HuH-7.5 (cell line): ENCODE data around the gene FKBP1B.
"Not testable (repeated sequence)": the region's sequence is repeated elsewhere in the genome, so short reads cannot be mapped to it uniquely, and the experiment has no call there.

Experiments used
- DNase-seq: peaks from one replicate; pipeline ENCODE4 v3.0.0; 2011; ENCODE audit warnings: low spot score

FKBP1B gene

GRCh38 chr2:24022975-24023575 is 26.5 kb upstream of the FKBP1B start:
- DNase-seq, result no peak

- no peak for DNase-seq
Observed at GRCh38 chr2:24024018-24024417, 25.5 kb upstream of the FKBP1B start.

- no peak for DNase-seq
Observed at GRCh38 chr2:24024996-24025663, 24.4 kb upstream of the FKBP1B start.

- DNase-seq, result no peak
Observed at GRCh38 chr2:24026233-24026632, 23.3 kb upstream of the FKBP1B start.

GRCh38 chr2:24038786-24039499 is 10.6 kb upstream of the FKBP1B start:
- no peak for DNase-seq

- DNase-seq, result no peak
Observed at GRCh38 chr2:24040511-24040910, 9.0 kb upstream of the FKBP1B start.

- not testable (repeated sequence) for DNase-seq
Observed at GRCh38 chr2:24043133-24043532, 6.4 kb upstream of the FKBP1B start.

- DNase-seq, result no peak
Observed at GRCh38 chr2:24045511-24046508, 3.7 kb upstream of the FKBP1B start.

- no peak for DNase-seq
Observed at GRCh38 chr2:24046599-24046929, 3.0 kb upstream of the FKBP1B start.

GRCh38 chr2:24046930-24047702 is 2.4 kb upstream of the FKBP1B start, which contains the start of gene WDCP:
WDCP (minus strand) TSS chr2:24047391; CDS start chr2:24039494, 7,897 bp downstream.
- peak; percentile 74 for DNase-seq

- DNase-seq, result no peak
Observed at GRCh38 chr2:24047703-24048033, 1.9 kb upstream of the FKBP1B start.

- no peak for DNase-seq
Observed at GRCh38 chr2:24048769-24049484, 614 bp upstream of the FKBP1B start.

GRCh38 chr2:24050041-24050979 is 769 bp downstream of the FKBP1B start:
- DNase-seq, result no peak

- no peak for DNase-seq
Observed at GRCh38 chr2:24051833-24052232, 2.3 kb downstream of the FKBP1B start.

- DNase-seq, result no peak
Observed at GRCh38 chr2:24052951-24053350, 3.4 kb downstream of the FKBP1B start.

GRCh38 chr2:24054366-24055010 is 4.9 kb downstream of the FKBP1B start:
- no peak for DNase-seq

- no peak for DNase-seq
Observed at GRCh38 chr2:24055750-24056149, 6.2 kb downstream of the FKBP1B start.

GRCh38 chr2:24058564-24059271 is 9.2 kb downstream of the FKBP1B start:
- no peak for DNase-seq

GRCh38 chr2:24065341-24065740 is 15.8 kb downstream of the FKBP1B start:
- DNase-seq, result no peak
